Muscle layer of duodenum (tissue), 2 donors: ENCODE data around the gene PLCD3.

Source experiments
- H3K27ac ChIP-seq: one replicate; pipeline ENCODE4 v1.7.0; 2013; ENCODE audit warnings: mild to moderate bottlenecking, low read length
- H3K27me3 ChIP-seq: one replicate; pipeline ENCODE4 v1.7.0; 2013; ENCODE audit warnings: low read depth, mild to moderate bottlenecking, control low read depth, low read length
- H3K36me3 ChIP-seq, 2 donors: one replicate each; pipeline ENCODE4 v1.7.0; 2013; ENCODE audit warnings: low read length in 2 of 2, control low read depth in 1 of 2, mild to moderate bottlenecking in 1 of 2; ENCODE audit not compliant: insufficient read depth in 2 of 2, control insufficient read depth in 1 of 2
- H3K4me1 ChIP-seq, 2 donors: one replicate each; pipeline ENCODE4 v1.7.0; 2013; ENCODE audit warnings: low read length in 2 of 2, mild to moderate bottlenecking in 2 of 2, control low read depth in 1 of 2, moderate library complexity in 1 of 2; ENCODE audit not compliant: insufficient read depth in 2 of 2, control insufficient read depth in 1 of 2
- H3K4me3 ChIP-seq, 2 donors: one replicate each; pipeline ENCODE4 v1.7.0; 2013; ENCODE audit warnings: low read length in 2 of 2, low read depth in 1 of 2, mild to moderate bottlenecking in 1 of 2
- H3K9me3 ChIP-seq, 2 donors: one replicate each; pipeline ENCODE4 v1.7.0; 2013; ENCODE audit warnings: low read length in 2 of 2, control low read depth in 1 of 2, mild to moderate bottlenecking in 1 of 2; ENCODE audit not compliant: control insufficient read depth in 1 of 2
- donor health status: healthy.

The PLCD3 gene

DNA sequence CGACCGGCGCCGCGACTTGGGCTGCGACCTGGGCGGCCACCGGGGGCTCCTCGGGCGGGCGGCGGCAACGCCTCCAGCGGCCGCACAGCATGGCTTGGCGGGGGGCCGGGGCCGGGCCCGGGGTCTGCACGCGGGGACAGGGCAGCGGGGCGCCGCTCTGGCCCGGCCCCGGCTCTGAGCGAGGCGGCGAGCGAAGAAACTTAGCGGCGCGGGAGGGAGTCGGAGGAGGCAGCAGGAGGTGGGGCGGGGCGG, at the start of gene PLCD3:
TSS of gene PLCD3 (minus strand) at position 196 of the 252 bp plus-strand sequence. CDS start at position 91, 105 bp downstream.
- H3K27ac ChIP-seq = peak within 1 kb of the TSS; percentile 75
- H3K4me3 ChIP-seq = peak within 1 kb of the TSS; percentile 74 to 93
- H3K9me3 ChIP-seq = no peaks in the 10 kb centered on the region
- H3K27me3 ChIP-seq = no peaks in the 10 kb centered on the region
- H3K36me3 ChIP-seq = no peaks in the 10 kb centered on the region
- peaks cover 12 to 47% of the 10 kb centered on the region in 2 donors for H3K4me1 ChIP-seq

DNA sequence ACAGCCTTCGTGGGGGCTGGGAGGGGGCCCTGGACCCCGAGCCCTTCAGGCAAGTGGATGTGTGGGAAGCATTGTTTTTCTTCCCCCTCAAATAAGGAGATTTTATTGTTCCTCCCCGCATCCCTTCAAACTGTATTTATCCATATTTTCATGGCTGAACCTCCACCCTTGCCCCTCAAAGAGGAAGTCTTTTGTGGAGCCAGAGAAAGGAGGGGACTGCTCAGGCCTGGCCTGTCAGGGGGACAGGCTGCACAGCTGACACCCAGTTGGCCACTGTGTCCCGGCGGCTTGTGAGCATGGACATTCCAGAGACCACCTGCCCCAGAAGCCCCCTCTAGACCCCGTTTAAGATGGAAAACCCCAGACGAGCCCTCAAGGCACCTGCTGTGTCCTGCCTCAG, 45.2 kb upstream of the PLCD3 start:
- Histone ChIP-seq H3K9me3 (no peaks in the 10 kb centered on the region), H3K4me3 (no peak overlapping the region), H3K36me3 (no peaks in the 10 kb centered on the region), H3K27me3 (no peaks in the 10 kb centered on the region), H3K4me1 (peaks cover 2 to 6% of the 10 kb centered on the region in 2 donors), H3K27ac (no peak overlapping the region)

GRCh38 chr17:45175759-45176115, 43.4 kb upstream of the PLCD3 start:
- peaks cover 21 to 24% of the 10 kb centered on the region in 2 donors for H3K4me1 ChIP-seq
- H3K27ac ChIP-seq = no peak overlapping the region
- no peaks in the 10 kb centered on the region for H3K36me3 ChIP-seq

DNA sequence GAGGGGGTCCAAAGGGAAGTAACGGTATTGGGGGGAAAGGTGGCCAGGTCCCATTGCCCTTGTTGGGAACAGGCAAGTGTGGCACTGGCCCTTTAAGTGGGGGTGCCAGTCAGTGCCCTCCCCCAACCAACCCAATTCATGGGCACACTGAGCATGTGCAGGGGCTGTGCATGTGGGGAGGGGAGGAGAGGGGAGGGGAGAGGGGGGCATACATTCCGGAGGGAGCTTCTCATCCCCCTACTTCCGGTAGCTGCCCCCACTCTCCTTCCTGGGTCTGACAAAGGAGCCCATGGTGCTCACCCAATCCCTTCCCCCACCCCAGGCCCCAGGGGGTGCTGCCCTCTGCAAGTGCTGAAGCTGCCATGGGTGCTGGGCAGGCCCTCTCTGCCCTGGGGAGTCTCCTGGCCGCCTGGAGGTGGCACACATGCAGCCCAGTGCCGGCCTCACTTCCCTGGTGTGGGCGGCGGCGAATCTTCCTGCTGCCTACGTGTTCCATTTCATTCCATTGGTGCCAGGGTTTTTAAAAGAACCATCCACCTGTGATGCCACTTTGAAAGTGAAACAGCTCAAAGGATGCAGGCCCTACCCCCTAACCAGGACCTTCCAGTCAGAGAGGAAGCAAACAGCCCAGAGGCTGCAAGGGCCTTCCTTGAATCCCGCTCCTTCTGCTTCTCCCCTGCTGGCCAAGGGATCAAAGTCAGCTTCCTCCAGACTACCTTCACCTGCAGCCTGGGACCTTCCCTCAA, 40.4 kb upstream of the PLCD3 start:
- Histone ChIP-seq H3K27me3 (no peaks in the 10 kb centered on the region), H3K9me3 (no peaks in the 10 kb centered on the region), H3K4me3 (peak overlapping the region; percentile 52 to 55), H3K27ac (peak overlapping the region; percentile 87), H3K36me3 (peaks cover 0 to 10% of the 10 kb centered on the region in 2 donors), H3K4me1 (peaks cover 25 to 26% of the 10 kb centered on the region in 2 donors)

More at GRCh38 chr17:45175759-45176115, 43.4 kb upstream of the PLCD3 start:
- Histone ChIP-seq H3K9me3 (no peaks in the 10 kb centered on the region), H3K27me3 (no peaks in the 10 kb centered on the region), H3K4me3 (no peak overlapping the region)

DNA sequence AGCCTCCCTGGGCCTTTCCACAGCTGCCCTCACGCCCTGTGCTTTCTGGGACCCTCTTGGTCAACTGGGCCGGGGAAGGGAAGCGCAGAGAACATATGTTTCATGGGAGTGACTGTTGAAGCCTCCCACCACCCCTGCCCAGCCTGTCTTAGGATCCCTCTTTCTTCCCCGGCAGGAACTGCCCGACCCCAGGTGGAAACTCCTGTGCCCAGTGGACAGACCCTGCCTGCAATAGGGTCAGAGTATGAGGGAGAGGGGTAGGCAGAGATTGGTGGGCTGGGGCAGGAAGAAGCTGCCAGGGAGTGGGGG, 39.9 kb upstream of the PLCD3 start:
- Histone ChIP-seq H3K4me1 (peaks cover 25 to 26% of the 10 kb centered on the region in 2 donors), H3K4me3 (peak overlapping the region; percentile 52 to 55), H3K9me3 (no peaks in the 10 kb centered on the region)

GRCh38 chr17:45171338-45172231, 39.3 kb upstream of the PLCD3 start:
- Histone ChIP-seq H3K4me3 (peak overlapping the region; percentile 52 to 55), H3K4me1 (peaks cover 25 to 26% of the 10 kb centered on the region in 2 donors), H3K36me3 (peaks cover 0 to 10% of the 10 kb centered on the region in 2 donors)

More for the DNA sequence above, 39.9 kb upstream of the PLCD3 start:
- Histone ChIP-seq H3K27me3 (no peaks in the 10 kb centered on the region), H3K36me3 (peaks cover 0 to 10% of the 10 kb centered on the region in 2 donors), H3K27ac (peak overlapping the region; percentile 87)

DNA sequence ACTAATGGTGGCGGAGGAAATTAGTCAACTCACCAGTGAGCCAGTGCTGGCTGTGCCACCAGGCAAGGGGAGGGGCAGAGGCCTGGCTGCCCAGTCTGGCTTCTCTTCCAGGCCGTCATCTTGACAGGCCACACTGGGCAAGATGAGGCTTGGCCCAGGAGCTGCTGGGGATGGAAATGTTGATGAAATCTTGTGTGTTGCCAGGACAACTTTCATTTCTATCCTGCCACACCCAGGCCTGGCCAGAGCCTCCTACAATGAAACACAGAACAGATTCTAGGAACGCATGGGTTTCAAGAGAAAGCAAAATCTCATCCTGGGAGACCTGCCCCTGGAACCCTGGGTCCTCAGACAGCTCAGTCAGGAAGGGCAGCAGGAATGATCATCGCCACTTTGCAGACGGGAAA, 38.6 kb upstream of the PLCD3 start:
- Histone ChIP-seq H3K36me3 (peaks cover 0 to 10% of the 10 kb centered on the region in 2 donors), H3K27ac (peak overlapping the region; percentile 87), H3K4me1 (peaks cover 25 to 26% of the 10 kb centered on the region in 2 donors), H3K27me3 (no peaks in the 10 kb centered on the region), H3K9me3 (no peaks in the 10 kb centered on the region), H3K4me3 (peak overlapping the region; percentile 27 to 52)

More at GRCh38 chr17:45171338-45172231, 39.3 kb upstream of the PLCD3 start:
- Histone ChIP-seq H3K27ac (peak overlapping the region; percentile 87), H3K9me3 (no peaks in the 10 kb centered on the region), H3K27me3 (no peaks in the 10 kb centered on the region)

- Histone ChIP-seq H3K4me3 (no peak overlapping the region), H3K9me3 (no peaks in the 10 kb centered on the region), H3K27ac (peak overlapping the region; percentile 87), H3K4me1 (peaks cover 25 to 26% of the 10 kb centered on the region in 2 donors), H3K27me3 (no peaks in the 10 kb centered on the region), H3K36me3 (peaks cover 0 to 10% of the 10 kb centered on the region in 2 donors)
Measured at GRCh38 chr17:45170280-45170930, 38.1 kb upstream of the PLCD3 start.

DNA sequence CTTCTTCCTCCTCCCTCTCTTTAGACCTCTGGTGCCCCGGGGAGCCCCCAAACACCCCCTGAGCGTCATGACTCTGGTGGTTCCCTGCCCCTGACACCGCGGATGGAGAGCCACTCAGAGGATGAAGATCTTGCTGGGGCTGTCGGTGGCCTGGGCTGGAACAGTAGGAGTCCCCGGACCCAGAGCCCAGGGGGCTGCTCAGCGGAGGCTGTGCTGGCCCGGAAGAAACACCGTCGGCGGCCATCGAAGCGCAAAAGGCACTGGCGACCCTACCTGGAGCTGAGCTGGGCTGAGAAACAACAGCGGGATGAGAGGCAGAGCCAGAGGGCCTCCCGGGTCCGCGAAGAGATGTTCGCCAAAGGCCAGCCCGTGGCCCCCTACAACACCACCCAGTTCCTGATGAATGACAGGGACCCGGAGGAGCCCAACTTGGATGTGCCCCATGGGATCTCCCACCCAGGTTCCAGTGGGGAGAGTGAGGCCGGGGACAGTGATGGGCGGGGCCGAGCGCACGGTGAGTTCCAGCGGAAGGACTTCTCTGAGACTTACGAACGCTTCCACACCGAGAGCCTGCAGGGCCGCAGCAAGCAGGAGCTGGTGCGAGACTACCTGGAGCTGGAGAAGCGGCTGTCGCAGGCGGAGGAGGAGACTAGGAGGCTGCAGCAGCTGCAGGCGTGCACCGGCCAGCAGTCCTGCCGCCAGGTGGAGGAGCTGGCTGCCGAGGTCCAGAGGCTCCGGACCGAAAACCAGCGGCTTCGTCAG, 36.9 kb upstream of the PLCD3 start:
- H3K27ac ChIP-seq = no peak overlapping the region

GRCh38 chr17:45164734-45165269, 32.5 kb upstream of the PLCD3 start:
- no peak overlapping the region for H3K27ac ChIP-seq
- no peak overlapping the region for H3K4me3 ChIP-seq
- H3K4me1 ChIP-seq = peaks cover 0 to 15% of the 10 kb centered on the region in 2 donors
- peaks cover 0 to 15% of the 10 kb centered on the region in 2 donors for H3K36me3 ChIP-seq
- no peaks in the 10 kb centered on the region for H3K27me3 ChIP-seq
- no peaks in the 10 kb centered on the region for H3K9me3 ChIP-seq

More for the DNA sequence above, 36.9 kb upstream of the PLCD3 start:
- no peak overlapping the region for H3K4me3 ChIP-seq
- peaks cover 25 to 26% of the 10 kb centered on the region in 2 donors for H3K4me1 ChIP-seq
- no peaks in the 10 kb centered on the region for H3K27me3 ChIP-seq
- H3K36me3 ChIP-seq = peaks cover 0 to 10% of the 10 kb centered on the region in 2 donors
- H3K9me3 ChIP-seq = no peaks in the 10 kb centered on the region
